ENCODE results near the gene ELMO3. TPM values are rescaled to one million over a fixed set of nuclear protein-coding genes. Genes with fewer than 3 reads are reported as not detected.
A peak's percentile ranks its signal among the peaks of the same experiment; 100 is the strongest.

The ELMO3 gene
- total RNA-seq, 1 donor from 2014 or later = 5.5 TPM

GRCh38 chr16:67162506-67163163 is 36.3 kb upstream of the ELMO3 start:
- H3K36me3 Mint-ChIP-seq (ENCODE audit: insufficient read depth) = no peaks in the 10 kb centered on the region
- DNase-seq (ENCODE audit: low spot score, unreplicated experiment) = no peak
- no peak overlapping the region for H3K4me3 Mint-ChIP-seq (ENCODE audit: low read depth)
- no peak for TF ChIP-seq CTCF (IDR thresholded peaks at IDR 0.05; ENCODE audit: unreplicated experiment)
- no peaks in the 10 kb centered on the region for H3K9me3 Mint-ChIP-seq (ENCODE audit: low read depth)
- peaks cover 2% of the 10 kb centered on the region for H3K4me1 Mint-ChIP-seq (ENCODE audit: low read depth)
- peaks cover 80% of the 10 kb centered on the region for H3K27me3 Mint-ChIP-seq
- H3K27ac Mint-ChIP-seq = no peak overlapping the region

- Mint-ChIP-seq H3K36me3 (ENCODE audit: insufficient read depth) (no peaks in the 10 kb centered on the region), H3K9me3 (ENCODE audit: low read depth) (no peaks in the 10 kb centered on the region), H3K4me3 (ENCODE audit: low read depth) (peak overlapping the region; percentile 31), H3K4me1 (ENCODE audit: low read depth) (peaks cover 2% of the 10 kb centered on the region), H3K27me3 (peaks cover 80% of the 10 kb centered on the region), H3K27ac (no peak overlapping the region)
- DNase-seq (ENCODE audit: low spot score, unreplicated experiment) = no peak
- no peak for TF ChIP-seq CTCF (IDR thresholded peaks at IDR 0.05; ENCODE audit: unreplicated experiment)
These were observed 35.5 kb upstream of the ELMO3 start for GRCh38 chr16:67163164-67163998.

GRCh38 chr16:67163999-67164558 is 34.9 kb upstream of the ELMO3 start:
- Mint-ChIP-seq H3K36me3 (ENCODE audit: insufficient read depth) (no peaks in the 10 kb centered on the region), H3K4me3 (ENCODE audit: low read depth) (peak overlapping the region; percentile 31), H3K27ac (no peak overlapping the region), H3K27me3 (peaks cover 80% of the 10 kb centered on the region), H3K9me3 (ENCODE audit: low read depth) (no peaks in the 10 kb centered on the region), H3K4me1 (ENCODE audit: low read depth) (peaks cover 2% of the 10 kb centered on the region)
- DNase-seq (ENCODE audit: low spot score, unreplicated experiment) = no peak
- no peak for TF ChIP-seq CTCF (IDR thresholded peaks at IDR 0.05; ENCODE audit: unreplicated experiment)

- no peak for DNase-seq (ENCODE audit: low spot score, unreplicated experiment)
- TF ChIP-seq CTCF (IDR thresholded peaks at IDR 0.05; ENCODE audit: unreplicated experiment) = no peak
- Mint-ChIP-seq H3K9me3 (ENCODE audit: low read depth) (no peaks in the 10 kb centered on the region), H3K36me3 (ENCODE audit: insufficient read depth) (no peaks in the 10 kb centered on the region), H3K27ac (no peak within 1 kb of the TSS), H3K4me3 (ENCODE audit: low read depth) (peak within 1 kb of the TSS; percentile 31), H3K27me3 (peaks cover 80% of the 10 kb centered on the region), H3K4me1 (ENCODE audit: low read depth) (peaks cover 2% of the 10 kb centered on the region)
These were observed 34.3 kb upstream of the ELMO3 start, which contains the start of gene HSF4 for GRCh38 chr16:67164599-67165061. Gene HSF4, plus strand, starts transcription at chr16:67164745. Its CDS starts 67 bp downstream, at chr16:67164812.

Measured in progenitor cell of endocrine pancreas (in vitro differentiated cells).